Kidney epithelial cell (primary cell): ENCODE measurements around the gene KNOP1. TPM values are rescaled to one million over a fixed set of nuclear protein-coding genes. Genes with fewer than 3 reads are reported as not detected.

Source experiments
- DNase-seq: peaks from one replicate; pipeline ENCODE4 v3.0.0-alpha.2; 2010; ENCODE audit warnings: low read depth
- H3K27me3 ChIP-seq: 2 replicates; pipeline ENCODE4 v1.6.0; 2011; ENCODE audit warnings: low read length; ENCODE audit not compliant: control insufficient read depth, insufficient read depth
- H3K36me3 ChIP-seq: 2 replicates; pipeline ENCODE4 v1.5.1; 2011; ENCODE audit warnings: low read length; ENCODE audit not compliant: control insufficient read depth, insufficient read depth
- H3K4me3 ChIP-seq: 2 replicates; pipeline ENCODE4 v1.5.1; 2011; ENCODE audit warnings: low read depth, mild to moderate bottlenecking, control low read depth, low read length
- CTCF ChIP-seq: IDR thresholded peaks from 2 replicates; pipeline ENCODE4 v1.5.1; 2011; ENCODE audit warnings: mild to moderate bottlenecking, moderate library complexity, low read length, control low read depth, inconsistent platforms; ENCODE audit not compliant: insufficient read depth, poor library complexity, severe bottlenecking
- total RNA-seq: library from RNA; depleted of rRNA; stranded (reverse); fragments of >200 nt; gene quantifications from 2 replicates; pipeline ENCODE4 v1.2.3, GENCODE V29; 2015

Gene KNOP1
- total RNA-seq, 1 donor from 2014 or later: 32.8 TPM

GRCh38 chr16:19660432-19660831 lies 57.6 kb downstream of the KNOP1 start:
- peaks cover 2% of the 10 kb centered on the region for H3K36me3 ChIP-seq
- no peak for TF ChIP-seq CTCF
- DNase-seq: no peak
- H3K4me3 ChIP-seq: no peak overlapping the region
- no peaks in the 10 kb centered on the region for H3K27me3 ChIP-seq

- no peaks in the 10 kb centered on the region for H3K27me3 ChIP-seq
- H3K36me3 ChIP-seq: peaks cover 2% of the 10 kb centered on the region
- TF ChIP-seq CTCF: no peak
- no peak for DNase-seq
- H3K4me3 ChIP-seq: no peak overlapping the region
These were observed 58.5 kb downstream of the KNOP1 start for GRCh38 chr16:19659554-19659953.

GRCh38 chr16:19657831-19658230 lies 60.2 kb downstream of the KNOP1 start:
- no peak overlapping the region for H3K4me3 ChIP-seq
- no peak for DNase-seq
- no peaks in the 10 kb centered on the region for H3K27me3 ChIP-seq
- peaks cover 3% of the 10 kb centered on the region for H3K36me3 ChIP-seq
- TF ChIP-seq CTCF: no peak

- Histone ChIP-seq H3K27me3 (no peaks in the 10 kb centered on the region), H3K36me3 (peaks cover 7% of the 10 kb centered on the region), H3K4me3 (no peak overlapping the region)
- no peak for TF ChIP-seq CTCF
- no peak for DNase-seq
These were observed 62.7 kb downstream of the KNOP1 start for GRCh38 chr16:19655242-19655777.

DNA sequence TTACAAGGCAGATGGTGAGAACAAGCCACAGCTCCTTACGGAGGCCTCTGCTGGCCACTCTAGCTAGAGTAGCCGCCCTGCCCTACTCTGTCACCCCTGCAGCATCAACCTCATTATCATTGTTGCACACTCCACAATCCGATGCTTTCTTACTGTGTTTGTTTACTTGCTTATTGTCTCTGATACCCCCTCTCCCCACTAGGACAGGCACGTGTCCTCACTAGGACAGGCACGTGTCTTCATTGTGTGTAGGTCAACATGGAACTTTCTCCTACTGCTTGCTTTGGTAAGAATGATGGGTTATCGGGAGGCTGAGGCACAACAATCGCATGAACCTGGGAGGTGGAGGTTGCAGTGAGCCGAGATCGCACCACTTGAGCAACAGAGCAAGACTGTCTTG lies 63.9 kb downstream of the KNOP1 start:
- no peak for DNase-seq
- Histone ChIP-seq H3K36me3 (peaks cover 10% of the 10 kb centered on the region), H3K27me3 (no peaks in the 10 kb centered on the region), H3K4me3 (no peak overlapping the region)
- TF ChIP-seq CTCF: no peak

Other genes starting within 250 kb of the KNOP1 start
- gene GDE1, start 196.1 kb downstream of the KNOP1 start, total RNA-seq: 81.5 and 81.9 TPM in 2 replicates
- gene CCP110, start 194.3 kb downstream of the KNOP1 start, total RNA-seq: 6.6 and 7.4 TPM in 2 replicates
- 62.8 and 66.5 TPM in 2 replicates for gene VPS35L, start 162.5 kb downstream of the KNOP1 start, total RNA-seq
- gene IQCK, start within 50 bp of the KNOP1 start, total RNA-seq: 19.9 and 25.9 TPM in 2 replicates
- 11.2 and 14.0 TPM in 2 replicates for gene GPRC5B, start 166.6 kb upstream of the KNOP1 start, total RNA-seq